K562 (cell line): Measurements from ENCODE around the gene GPATCH4. TPM values are rescaled to one million over a fixed set of nuclear protein-coding genes. Genes with fewer than 3 reads are reported as not detected.

ENCODE experiments used
- CEBPB ChIP-seq: fragments of 450-650 bp; IDR thresholded peaks from 2 replicates; pipeline ENCODE4 v1.6.1; 2016; ENCODE audit warnings: missing genetic modification characterization, missing compliant biosample characterization
- EZH2 ChIP-seq: IDR thresholded peaks from 2 replicates; pipeline ENCODE4 v1.6.1; 2012; ENCODE audit warnings: low read depth, mild to moderate bottlenecking, inconsistent platforms, low read length, borderline replicate concordance
- GTF2B ChIP-seq: IDR thresholded peaks from 2 replicates; pipeline ENCODE4 v1.6.1; 2011; ENCODE audit not compliant: insufficient read length; ENCODE audit errors: extremely low read depth
- POLR2AphosphoS5 ChIP-seq: IDR thresholded peaks from 2 replicates; pipeline ENCODE4 v1.6.1; 2011; ENCODE audit warnings: mild to moderate bottlenecking, low read depth, low read length, moderate library complexity; ENCODE audit not compliant: control insufficient read depth, insufficient read depth
- SMARCE1 ChIP-seq: fragments of 450-650 bp; IDR thresholded peaks from 2 replicates; pipeline ENCODE4 v1.7.1; 2016; ENCODE audit warnings: mild to moderate bottlenecking
- SUPT5H ChIP-seq: fragments of 450-650 bp; IDR thresholded peaks from 2 replicates; pipeline ENCODE4 v1.6.1; 2016
- ZFP1 ChIP-seq: fragments of 450-650 bp; formaldehyde crosslinking; IDR thresholded peaks from 2 replicates; pipeline ENCODE4 v1.4.0; 2020; ENCODE audit warnings: mild to moderate bottlenecking, mixed read lengths
- polyA plus RNA-seq, 8 experiments: library from polyadenylated mRNA; depleted of rRNA in 4 of 8; stranded (reverse) in 5 of 8; unstranded in 3 of 8; fragments of >200 nt; fragmentation: Nextera tagmentation in 2 of 8; fragmentation: Illumina TruSeq in 1 of 8; extraction: Ambion mirVana in 2 of 8; extraction: Trizol in 1 of 8; gene quantifications; 2 replicates each; pipeline versions ENCODE4 v1.2.1 to v1.2.3, GENCODE V29; 2011 to 2014; ENCODE audit warnings: inconsistent platforms in 1 of 8, missing spikeins in 1 of 8
- total RNA-seq, 7 experiments: library from RNA; depleted of rRNA in 6 of 7; stranded (reverse); fragments of >200 nt in 6 of 7; fragmentation: Illumina TruSeq in 2 of 7; extraction: Trizol in 2 of 7; gene quantifications; 2 replicates each; pipeline versions ENCODE4 v1.2.1 to v1.2.3, GENCODE V29; 2011 to 2021; ENCODE audit warnings: low replicate concordance in 1 of 7
- TF ChIP-seq, protein P1 (sequence below), 2 experiments: fragments of 450-650 bp in 1 of 2; sonication (generic) in 1 of 2; formaldehyde crosslinking in 1 of 2; IDR thresholded peaks; 2 replicates each; pipeline versions ENCODE4 v1.7.1 to v1.9.0; 2016 to 2022; ENCODE audit warnings: inconsistent platforms in 1 of 2, mild to moderate bottlenecking in 1 of 2, missing genetic modification reagents in 1 of 2
- TF ChIP-seq, protein P2 (sequence below): fragments of 450-650 bp; formaldehyde crosslinking; IDR thresholded peaks from 2 replicates; pipeline ENCODE4 v1.4.0; 2020; ENCODE audit warnings: mild to moderate bottlenecking, moderate library complexity

The GPATCH4 gene
- total and polyA plus RNA-seq, 9 of the 15 experiments (the other 6 are each of a cell fraction or from before 2014, with no cell fraction given): 43.7 to 105 (median 76.5) TPM

- TF ChIP-seq CEBPB (tag): no peak
- TF ChIP-seq GTF2B: no peak
- TF ChIP-seq, protein P1, sequence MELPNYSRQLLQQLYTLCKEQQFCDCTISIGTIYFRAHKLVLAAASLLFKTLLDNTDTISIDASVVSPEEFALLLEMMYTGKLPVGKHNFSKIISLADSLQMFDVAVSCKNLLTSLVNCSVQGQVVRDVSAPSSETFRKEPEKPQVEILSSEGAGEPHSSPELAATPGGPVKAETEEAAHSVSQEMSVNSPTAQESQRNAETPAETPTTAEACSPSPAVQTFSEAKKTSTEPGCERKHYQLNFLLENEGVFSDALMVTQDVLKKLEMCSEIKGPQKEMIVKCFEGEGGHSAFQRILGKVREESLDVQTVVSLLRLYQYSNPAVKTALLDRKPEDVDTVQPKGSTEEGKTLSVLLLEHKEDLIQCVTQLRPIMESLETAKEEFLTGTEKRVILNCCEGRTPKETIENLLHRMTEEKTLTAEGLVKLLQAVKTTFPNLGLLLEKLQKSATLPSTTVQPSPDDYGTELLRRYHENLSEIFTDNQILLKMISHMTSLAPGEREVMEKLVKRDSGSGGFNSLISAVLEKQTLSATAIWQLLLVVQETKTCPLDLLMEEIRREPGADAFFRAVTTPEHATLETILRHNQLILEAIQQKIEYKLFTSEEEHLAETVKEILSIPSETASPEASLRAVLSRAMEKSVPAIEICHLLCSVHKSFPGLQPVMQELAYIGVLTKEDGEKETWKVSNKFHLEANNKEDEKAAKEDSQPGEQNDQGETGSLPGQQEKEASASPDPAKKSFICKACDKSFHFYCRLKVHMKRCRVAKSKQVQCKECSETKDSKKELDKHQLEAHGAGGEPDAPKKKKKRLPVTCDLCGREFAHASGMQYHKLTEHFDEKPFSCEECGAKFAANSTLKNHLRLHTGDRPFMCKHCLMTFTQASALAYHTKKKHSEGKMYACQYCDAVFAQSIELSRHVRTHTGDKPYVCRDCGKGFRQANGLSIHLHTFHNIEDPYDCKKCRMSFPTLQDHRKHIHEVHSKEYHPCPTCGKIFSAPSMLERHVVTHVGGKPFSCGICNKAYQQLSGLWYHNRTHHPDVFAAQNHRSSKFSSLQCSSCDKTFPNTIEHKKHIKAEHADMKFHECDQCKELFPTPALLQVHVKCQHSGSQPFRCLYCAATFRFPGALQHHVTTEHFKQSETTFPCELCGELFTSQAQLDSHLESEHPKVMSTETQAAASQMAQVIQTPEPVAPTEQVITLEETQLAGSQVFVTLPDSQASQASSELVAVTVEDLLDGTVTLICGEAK (IDR thresholded peaks at IDR 0.05): no peak
- TF ChIP-seq, protein P1 (CRISPR knock-in tag; IDR thresholded peaks at IDR 0.05): no peak
- TF ChIP-seq, protein P2, sequence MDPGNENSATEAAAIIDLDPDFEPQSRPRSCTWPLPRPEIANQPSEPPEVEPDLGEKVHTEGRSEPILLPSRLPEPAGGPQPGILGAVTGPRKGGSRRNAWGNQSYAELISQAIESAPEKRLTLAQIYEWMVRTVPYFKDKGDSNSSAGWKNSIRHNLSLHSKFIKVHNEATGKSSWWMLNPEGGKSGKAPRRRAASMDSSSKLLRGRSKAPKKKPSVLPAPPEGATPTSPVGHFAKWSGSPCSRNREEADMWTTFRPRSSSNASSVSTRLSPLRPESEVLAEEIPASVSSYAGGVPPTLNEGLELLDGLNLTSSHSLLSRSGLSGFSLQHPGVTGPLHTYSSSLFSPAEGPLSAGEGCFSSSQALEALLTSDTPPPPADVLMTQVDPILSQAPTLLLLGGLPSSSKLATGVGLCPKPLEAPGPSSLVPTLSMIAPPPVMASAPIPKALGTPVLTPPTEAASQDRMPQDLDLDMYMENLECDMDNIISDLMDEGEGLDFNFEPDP: no peak
- peak; percentile 78 for TF ChIP-seq SUPT5H
- no peak for TF ChIP-seq EZH2
- TF ChIP-seq SMARCE1: no peak
- peak; percentile 78 for TF ChIP-seq POLR2AphosphoS5
- TF ChIP-seq ZFP1: no peak
Measured at GRCh38 chr1:156623946-156624813, 22.9 kb upstream of the GPATCH4 start (continued).
